LNCAP (cell line): ENCODE measurements around the gene KRT6A.

Experiments used
- CTCF ChIP-seq: fragments of 450-650 bp; IDR thresholded peaks from 2 replicates; pipeline ENCODE4 v1.5.1; 2017; ENCODE audit warnings: mild to moderate bottlenecking

Gene KRT6A

GRCh38 chr12:52496054-52496453 lies 3.0 kb upstream of the KRT6A start:
- TF ChIP-seq CTCF, result no peak

- TF ChIP-seq CTCF, result no peak
Observed at GRCh38 chr12:52495389-52495788, 2.3 kb upstream of the KRT6A start.

GRCh38 chr12:52494518-52494917 lies 1.5 kb upstream of the KRT6A start:
- no peak for TF ChIP-seq CTCF

- no peak for TF ChIP-seq CTCF
Observed at GRCh38 chr12:52494100-52494499, 1.0 kb upstream of the KRT6A start.

- no peak for TF ChIP-seq CTCF
Observed at GRCh38 chr12:52488736-52489135, 4.3 kb downstream of the KRT6A start.

GRCh38 chr12:52487211-52487610 lies 5.8 kb downstream of the KRT6A start:
- no peak for TF ChIP-seq CTCF

- TF ChIP-seq CTCF, result no peak
Observed at GRCh38 chr12:52486166-52487105, 6.6 kb downstream of the KRT6A start.
